MG63 (cell line): Measurements from ENCODE around the gene PATE2. TPM values are rescaled to one million over a fixed set of nuclear protein-coding genes. Genes with fewer than 3 reads are reported as not detected.
A peak's percentile ranks its signal among the peaks of the same experiment; 100 is the strongest.

Experiments
- DNase-seq: peaks from one replicate; pipeline ENCODE4 v3.0.0-alpha.2; 2020
- H3K27me3 ChIP-seq: fragments of 250-450 bp; sonication (Bioruptor Pico); 2 replicates; pipeline ENCODE4 v1.5.1; 2020; ENCODE audit warnings: mild to moderate bottlenecking, moderate library complexity
- H3K36me3 ChIP-seq: fragments of 250-450 bp; sonication (Bioruptor Pico); 2 replicates; pipeline ENCODE4 v1.5.1; 2020; ENCODE audit warnings: mild to moderate bottlenecking, moderate library complexity
- H3K4me3 ChIP-seq: fragments of 250-450 bp; sonication (Bioruptor Pico); 2 replicates; pipeline ENCODE4 v1.5.1; 2020; ENCODE audit warnings: mild to moderate bottlenecking, moderate library complexity
- H3K9me3 ChIP-seq: fragments of 250-450 bp; sonication (Bioruptor Pico); 2 replicates; pipeline ENCODE4 v1.5.1; 2020; ENCODE audit warnings: mild to moderate bottlenecking, moderate library complexity
- total RNA-seq: library from RNA; depleted of rRNA; stranded (reverse); fragments of >200 nt; shearing (Covaris generic); gene quantifications from 2 replicates; pipeline ENCODE4 v1.2.3, GENCODE V29; 2014; ENCODE audit warnings: low replicate concordance; rRNA removed

The PATE2 gene
- 0.07 TPM in 1 of 2 replicates, not detected in the other for total RNA-seq

- H3K9me3 ChIP-seq = peaks cover 3% of the 10 kb centered on the region; the same call in 1 of the 2 replicates
- no peak within 1 kb of the TSS for H3K4me3 ChIP-seq
- no peak for DNase-seq
- H3K27me3 ChIP-seq = 0 out of 2 replicates have a peak, but pooled peaks cover 2% of the 10 kb centered on the region
- H3K36me3 ChIP-seq = no peaks in the 10 kb centered on the region
Measured at GRCh38 chr11:125778728-125779127, at the start of gene PATE2. TSS of gene PATE2 (minus strand) at chr11:125778828. CDS start at chr11:125778773, 55 bp downstream.

- Histone ChIP-seq H3K9me3 (peaks cover 11% of the 10 kb centered on the region), H3K36me3 (no peaks in the 10 kb centered on the region), H3K27me3 (no peaks in the 10 kb centered on the region; the same call in 1 of the 2 replicates), H3K4me3 (no peak overlapping the region)
- no peak for DNase-seq
Measured at GRCh38 chr11:125807909-125808308, 29.3 kb upstream of the PATE2 start.

- H3K4me3 ChIP-seq = no peak overlapping the region
- no peak for DNase-seq
- H3K27me3 ChIP-seq = no peaks in the 10 kb centered on the region; the same call in 1 of the 2 replicates
- peaks cover 15% of the 10 kb centered on the region for H3K9me3 ChIP-seq
- H3K36me3 ChIP-seq = no peaks in the 10 kb centered on the region
Measured at GRCh38 chr11:125802387-125802786, 23.8 kb upstream of the PATE2 start.

- H3K36me3 ChIP-seq = no peaks in the 10 kb centered on the region
- H3K9me3 ChIP-seq = peaks cover 22% of the 10 kb centered on the region
- DNase-seq = no peak
- H3K4me3 ChIP-seq = no peak overlapping the region
- H3K27me3 ChIP-seq = no peaks in the 10 kb centered on the region; the same call in 1 of the 2 replicates
Measured at GRCh38 chr11:125799808-125800207, 21.2 kb upstream of the PATE2 start.

GRCh38 chr11:125797641-125798040 lies 19.0 kb upstream of the PATE2 start:
- Histone ChIP-seq H3K9me3 (peaks cover 21% of the 10 kb centered on the region), H3K27me3 (no peaks in the 10 kb centered on the region; the same call in 1 of the 2 replicates), H3K4me3 (no peak overlapping the region)

GRCh38 chr11:125790825-125791224 lies 12.2 kb upstream of the PATE2 start:
- no peaks in the 10 kb centered on the region for H3K27me3 ChIP-seq
- peaks cover 3% of the 10 kb centered on the region for H3K9me3 ChIP-seq
- H3K36me3 ChIP-seq = no peaks in the 10 kb centered on the region
- DNase-seq = no peak
- no peak overlapping the region for H3K4me3 ChIP-seq

More at GRCh38 chr11:125797641-125798040, 19.0 kb upstream of the PATE2 start:
- no peak for DNase-seq
- no peaks in the 10 kb centered on the region for H3K36me3 ChIP-seq

GRCh38 chr11:125787827-125788226 lies 9.2 kb upstream of the PATE2 start, which contains the start of gene PATE3:
TSS of gene PATE3 (plus strand) at chr11:125788127. CDS start at chr11:125788152, 25 bp downstream.
- Histone ChIP-seq H3K9me3 (no peaks in the 10 kb centered on the region; the same call in 1 of the 2 replicates), H3K27me3 (no peaks in the 10 kb centered on the region), H3K4me3 (no peak within 1 kb of the TSS), H3K36me3 (no peaks in the 10 kb centered on the region)
- no peak for DNase-seq

- DNase-seq = no peak
- 0 out of 2 replicates have a peak, but pooled peaks cover 2% of the 10 kb centered on the region for H3K27me3 ChIP-seq
- no peaks in the 10 kb centered on the region for H3K36me3 ChIP-seq
- H3K9me3 ChIP-seq = no peaks in the 10 kb centered on the region; the same call in 1 of the 2 replicates
- no peak overlapping the region for H3K4me3 ChIP-seq
Measured at GRCh38 chr11:125784678-125785077, 6.0 kb upstream of the PATE2 start.

GRCh38 chr11:125777309-125777708 lies 1.3 kb downstream of the PATE2 start:
- DNase-seq = no peak

GRCh38 chr11:125773516-125773915 lies 5.1 kb downstream of the PATE2 start:
- Histone ChIP-seq H3K9me3 (peaks cover 3% of the 10 kb centered on the region; the same call in 1 of the 2 replicates), H3K4me3 (no peak overlapping the region), H3K36me3 (no peaks in the 10 kb centered on the region), H3K27me3 (peaks cover 19% of the 10 kb centered on the region)
- no peak for DNase-seq

More at GRCh38 chr11:125777309-125777708, 1.3 kb downstream of the PATE2 start:
- Histone ChIP-seq H3K27me3 (0 out of 2 replicates have a peak, but pooled peaks cover 2% of the 10 kb centered on the region), H3K36me3 (no peaks in the 10 kb centered on the region), H3K4me3 (no peak overlapping the region), H3K9me3 (peaks cover 3% of the 10 kb centered on the region; the same call in 1 of the 2 replicates)

GRCh38 chr11:125772834-125773505 lies 5.7 kb downstream of the PATE2 start:
- H3K36me3 ChIP-seq = no peaks in the 10 kb centered on the region
- peaks cover 3% of the 10 kb centered on the region; the same call in 1 of the 2 replicates for H3K9me3 ChIP-seq
- no peak overlapping the region for H3K4me3 ChIP-seq
- peaks cover 23% of the 10 kb centered on the region for H3K27me3 ChIP-seq
- peak; percentile 14 for DNase-seq

GRCh38 chr11:125770583-125770982 lies 8.0 kb downstream of the PATE2 start:
- no peak overlapping the region for H3K4me3 ChIP-seq
- peaks cover 3% of the 10 kb centered on the region; the same call in 1 of the 2 replicates for H3K9me3 ChIP-seq
- H3K27me3 ChIP-seq = peaks cover 33% of the 10 kb centered on the region
- no peak for DNase-seq
- H3K36me3 ChIP-seq = no peaks in the 10 kb centered on the region

- peaks cover 37% of the 10 kb centered on the region for H3K27me3 ChIP-seq
- no peak overlapping the region for H3K4me3 ChIP-seq
- no peak for DNase-seq
- no peaks in the 10 kb centered on the region for H3K36me3 ChIP-seq
- H3K9me3 ChIP-seq = no peaks in the 10 kb centered on the region
Measured at GRCh38 chr11:125768336-125769046, 10.1 kb downstream of the PATE2 start.

GRCh38 chr11:125766251-125766650 lies 12.4 kb downstream of the PATE2 start:
- no peak for DNase-seq
- H3K9me3 ChIP-seq = no peaks in the 10 kb centered on the region
- H3K4me3 ChIP-seq = no peak overlapping the region
- peaks cover 39% of the 10 kb centered on the region for H3K27me3 ChIP-seq
- no peaks in the 10 kb centered on the region for H3K36me3 ChIP-seq

- no peaks in the 10 kb centered on the region for H3K36me3 ChIP-seq
- no peak for DNase-seq
- H3K9me3 ChIP-seq = no peaks in the 10 kb centered on the region
- H3K4me3 ChIP-seq = no peak overlapping the region
- H3K27me3 ChIP-seq = peaks cover 24% of the 10 kb centered on the region
Measured at GRCh38 chr11:125763483-125763882, 15.1 kb downstream of the PATE2 start.

- DNase-seq = no peak
- H3K36me3 ChIP-seq = no peaks in the 10 kb centered on the region
- peaks cover 17% of the 10 kb centered on the region; the same call in 1 of the 2 replicates for H3K27me3 ChIP-seq
- no peaks in the 10 kb centered on the region for H3K9me3 ChIP-seq
- no peak overlapping the region for H3K4me3 ChIP-seq
Measured at GRCh38 chr11:125762445-125762844, 16.2 kb downstream of the PATE2 start.

- no peaks in the 10 kb centered on the region for H3K36me3 ChIP-seq
- H3K9me3 ChIP-seq = peaks cover 2% of the 10 kb centered on the region; the same call in 1 of the 2 replicates
- DNase-seq = no peak
- no peak overlapping the region for H3K4me3 ChIP-seq
- H3K27me3 ChIP-seq = peaks cover 20% of the 10 kb centered on the region
Measured at GRCh38 chr11:125756050-125756449, 22.6 kb downstream of the PATE2 start.
